Neural cell (in vitro differentiated cells): ENCODE data around the gene YY1AP1. TPM values are rescaled to one million over a fixed set of nuclear protein-coding genes. Genes with fewer than 3 reads are reported as not detected.

Experiments used
- H2AFZ ChIP-seq: fragments of 200-600, 300-800 bp; sonication (generic), shearing (Covaris generic); 2 replicates; pipeline ENCODE4 v1.6.0; 2014; ENCODE audit warnings: low read depth, mild to moderate bottlenecking, antibody characterized with exemption, low read length, moderate library complexity
- H3F3A ChIP-seq: fragments of 200-600 bp; shearing (Covaris generic); 2 replicates; pipeline ENCODE4 v1.6.1; 2016; ENCODE audit warnings: mild to moderate bottlenecking, moderate library complexity, mixed read lengths, antibody characterized with exemption, low read length; ENCODE audit not compliant: insufficient read depth, poor library complexity, severe bottlenecking
- H3K27ac ChIP-seq: fragments of 200-600, 300-800 bp; sonication (generic), shearing (Covaris generic); 2 replicates; pipeline ENCODE4 v1.5.1; 2014; ENCODE audit warnings: mild to moderate bottlenecking, low read length, moderate library complexity
- H3K27me3 ChIP-seq: fragments of 300-800, 200-600 bp; sonication (generic), shearing (Covaris generic); 2 replicates; pipeline ENCODE4 v1.6.0; 2014; ENCODE audit warnings: mild to moderate bottlenecking, low read depth, low read length, moderate library complexity; ENCODE audit not compliant: insufficient read depth
- H3K36me3 ChIP-seq: fragments of 300-800, 200-600 bp; sonication (generic), shearing (Covaris generic); 2 replicates; pipeline ENCODE4 v1.5.1; 2014; ENCODE audit warnings: mild to moderate bottlenecking, antibody characterized with exemption, low read length, moderate library complexity; ENCODE audit not compliant: insufficient read depth
- H3K4me2 ChIP-seq: fragments of 300-800, 200-600 bp; sonication (generic), shearing (Covaris generic); 2 replicates; pipeline ENCODE4 v1.6.0; 2014; ENCODE audit warnings: mild to moderate bottlenecking, low read length
- H3K4me3 ChIP-seq: fragments of 300-800, 200-600 bp; sonication (generic), shearing (Covaris generic); 2 replicates; pipeline ENCODE4 v1.5.1; 2014; ENCODE audit warnings: mild to moderate bottlenecking, low read length, moderate library complexity
- H3K79me2 ChIP-seq: fragments of 200-600 bp; shearing (Covaris generic); replicated peaks from 2 replicates; pipeline ENCODE4 v1.6.0; 2014; ENCODE audit warnings: mild to moderate bottlenecking, low read length, moderate library complexity; ENCODE audit not compliant: insufficient read depth
- H3K9ac ChIP-seq: fragments of 300-800, 200-600 bp; sonication (generic), shearing (Covaris generic); 2 replicates; pipeline ENCODE4 v1.6.1; 2016; ENCODE audit warnings: mild to moderate bottlenecking, low read length, mixed read lengths
- H3K9me2 ChIP-seq: fragments of 200-600 bp; shearing (Covaris generic); 2 replicates; pipeline ENCODE4 v1.6.1; 2016; ENCODE audit warnings: mild to moderate bottlenecking, low read length, mixed read lengths; ENCODE audit not compliant: insufficient read depth
- H3K9me3 ChIP-seq: fragments of 200-600, 300-800 bp; sonication (generic), shearing (Covaris generic); 2 replicates; pipeline ENCODE4 v1.6.1; 2016; ENCODE audit warnings: mild to moderate bottlenecking, mixed run types, low read length, moderate library complexity, mixed read lengths
- H4K20me1 ChIP-seq: fragments of 200-600 bp; shearing (Covaris generic); 2 replicates; pipeline ENCODE4 v1.6.1; 2016; ENCODE audit warnings: mild to moderate bottlenecking, mixed run types; ENCODE audit not compliant: insufficient read depth
- EP300 ChIP-seq: fragments of 450-650 bp; conservative IDR thresholded peaks from 2 replicates; pipeline ENCODE4 v1.6.1; 2014; ENCODE audit warnings: antibody characterized with exemption, mild to moderate bottlenecking, moderate library complexity; ENCODE audit not compliant: poor library complexity, severe bottlenecking
- EZH2 ChIP-seq: fragments of 200-600, 300-800 bp; shearing (Covaris generic), sonication (generic); IDR thresholded peaks from 2 replicates; pipeline ENCODE4 v1.6.1; 2014; ENCODE audit warnings: antibody characterized with exemption, low read length, borderline replicate concordance, mild to moderate bottlenecking; ENCODE audit not compliant: insufficient read depth, poor library complexity, severe bottlenecking
- MXI1 ChIP-seq: fragments of 450-650 bp; conservative IDR thresholded peaks from 2 replicates; pipeline ENCODE4 v1.6.1; 2014; ENCODE audit warnings: antibody characterized with exemption, mild to moderate bottlenecking; ENCODE audit not compliant: poor library complexity, severe bottlenecking
- POLR2AphosphoS5 ChIP-seq: IDR thresholded peaks from 2 replicates; pipeline ENCODE4 v1.6.1; 2012
- RAD21 ChIP-seq: fragments of 450-650 bp; conservative IDR thresholded peaks from 2 replicates; pipeline ENCODE4 v1.6.1; 2014; ENCODE audit warnings: antibody characterized with exemption, mild to moderate bottlenecking, moderate library complexity
- REST ChIP-seq: IDR thresholded peaks from 2 replicates; pipeline ENCODE4 v1.6.1; 2012; ENCODE audit warnings: borderline replicate concordance
- SMC3 ChIP-seq: fragments of 450-650 bp; conservative IDR thresholded peaks from 2 replicates; pipeline ENCODE4 v1.6.1; 2014; ENCODE audit warnings: antibody characterized with exemption, mild to moderate bottlenecking, moderate library complexity; ENCODE audit not compliant: poor library complexity
- TAF1 ChIP-seq: IDR thresholded peaks from 2 replicates; pipeline ENCODE4 v1.6.1; 2012; ENCODE audit warnings: low read depth
- polyA plus RNA-seq: library from polyadenylated mRNA; depleted of rRNA; stranded (reverse); fragments of >200 nt; gene quantifications from 2 replicates; pipeline ENCODE4 v1.2.3, GENCODE V29; 2014
- TF ChIP-seq, protein P1 (sequence below): fragments of 450-650 bp; IDR thresholded peaks from 2 replicates; pipeline ENCODE4 v1.5.1; 2014; ENCODE audit warnings: antibody characterized with exemption, mild to moderate bottlenecking, moderate library complexity; ENCODE audit not compliant: poor library complexity, severe bottlenecking

The YY1AP1 gene
- polyA plus RNA-seq, 1 donor from 2014 or later, result 44.0 TPM

- Histone ChIP-seq H3K36me3 (no peaks in the 10 kb centered on the region), H3K27me3 (no peaks in the 10 kb centered on the region), H4K20me1 (no peaks in the 10 kb centered on the region), H3K4me3 (no peak overlapping the region), H3K9ac (no peak overlapping the region), H2AFZ (no peak overlapping the region), H3K9me2 (no peaks in the 10 kb centered on the region), H3F3A (no peaks in the 10 kb centered on the region), H3K79me2 (peaks cover 37% of the 10 kb centered on the region), H3K4me2 (no peak overlapping the region), H3K9me3 (no peaks in the 10 kb centered on the region), H3K27ac (no peak overlapping the region)
- TF ChIP-seq RAD21 (no peak), SMC3 (no peak), EZH2 (no peak), TAF1 (no peak), POLR2AphosphoS5 (no peak), REST (no peak), MXI1 (no peak), EP300 (no peak)
- TF ChIP-seq, protein P1, sequence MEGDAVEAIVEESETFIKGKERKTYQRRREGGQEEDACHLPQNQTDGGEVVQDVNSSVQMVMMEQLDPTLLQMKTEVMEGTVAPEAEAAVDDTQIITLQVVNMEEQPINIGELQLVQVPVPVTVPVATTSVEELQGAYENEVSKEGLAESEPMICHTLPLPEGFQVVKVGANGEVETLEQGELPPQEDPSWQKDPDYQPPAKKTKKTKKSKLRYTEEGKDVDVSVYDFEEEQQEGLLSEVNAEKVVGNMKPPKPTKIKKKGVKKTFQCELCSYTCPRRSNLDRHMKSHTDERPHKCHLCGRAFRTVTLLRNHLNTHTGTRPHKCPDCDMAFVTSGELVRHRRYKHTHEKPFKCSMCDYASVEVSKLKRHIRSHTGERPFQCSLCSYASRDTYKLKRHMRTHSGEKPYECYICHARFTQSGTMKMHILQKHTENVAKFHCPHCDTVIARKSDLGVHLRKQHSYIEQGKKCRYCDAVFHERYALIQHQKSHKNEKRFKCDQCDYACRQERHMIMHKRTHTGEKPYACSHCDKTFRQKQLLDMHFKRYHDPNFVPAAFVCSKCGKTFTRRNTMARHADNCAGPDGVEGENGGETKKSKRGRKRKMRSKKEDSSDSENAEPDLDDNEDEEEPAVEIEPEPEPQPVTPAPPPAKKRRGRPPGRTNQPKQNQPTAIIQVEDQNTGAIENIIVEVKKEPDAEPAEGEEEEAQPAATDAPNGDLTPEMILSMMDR, result no peak
These were observed 8.5 kb upstream of the YY1AP1 start for GRCh38 chr1:155697046-155697445.

DNA sequence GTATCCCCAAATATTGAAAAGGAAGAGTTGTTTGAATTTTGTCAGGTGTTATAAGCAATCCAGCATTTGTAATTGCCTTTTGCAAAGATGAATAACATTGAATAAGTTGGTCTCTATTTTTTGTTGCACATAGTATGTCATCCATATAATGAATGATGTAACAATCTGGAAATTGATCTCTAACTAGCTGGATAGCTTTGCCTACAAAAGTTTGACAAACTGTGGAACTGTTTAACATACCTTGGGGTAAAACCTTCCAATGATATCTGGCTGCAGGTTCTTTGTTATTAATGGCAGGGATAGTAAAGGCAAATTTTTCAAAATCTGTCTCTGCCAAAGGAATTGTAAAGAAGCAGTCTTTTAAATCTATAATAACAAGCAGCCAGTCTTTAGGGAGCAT, 8.0 kb upstream of the YY1AP1 start:
- Histone ChIP-seq H3K36me3 (no peaks in the 10 kb centered on the region), H3K79me2 (peaks cover 40% of the 10 kb centered on the region), H3K27ac (no peak overlapping the region)

More for the DNA sequence above, 8.0 kb upstream of the YY1AP1 start:
- H3K4me2 ChIP-seq, result no peak overlapping the region
- no peak overlapping the region for H2AFZ ChIP-seq
- no peaks in the 10 kb centered on the region for H4K20me1 ChIP-seq
- H3F3A ChIP-seq, result no peaks in the 10 kb centered on the region
- H3K4me3 ChIP-seq, result no peak overlapping the region
- no peaks in the 10 kb centered on the region for H3K9me2 ChIP-seq
- no peak overlapping the region for H3K9ac ChIP-seq
- H3K27me3 ChIP-seq, result no peaks in the 10 kb centered on the region
- TF ChIP-seq POLR2AphosphoS5 (no peak), EP300 (no peak), MXI1 (no peak), SMC3 (no peak), RAD21 (no peak), TAF1 (no peak), REST (no peak), EZH2 (no peak)
- TF ChIP-seq, protein P1, result no peak
- no peaks in the 10 kb centered on the region for H3K9me3 ChIP-seq
